IMR-90 (cell line): ENCODE results near the gene PHOSPHO1. TPM values are rescaled to one million over a fixed set of nuclear protein-coding genes. Genes with fewer than 3 reads are reported as not detected.

Source experiments
- ATAC-seq: fragments of 200-7000 bp; cut with Tn5 transposase; 2 replicates; pipeline ENCODE4 v1.9.1; 2020; ENCODE audit warnings: low read depth, mild to moderate bottlenecking, moderate library complexity
- BruUV-seq: library from RNA; stranded (reverse); fragments of 400-500 nt; replicated peaks from 2 replicates; lab custom pipeline; 2021; lab: Mats Ljungman, UMichigan
- CTCF ChIA-PET: fragments of 300-600 bp; formaldehyde crosslinking; extraction: SDS; loops from one replicate; lab custom pipeline; 2021; ENCODE audit warnings: antibody characterized with exemption; lab: Yijun Ruan, JAX
- POLR2A ChIA-PET: fragments of 300-600 bp; sonication (Branson Sonifier 250); formaldehyde crosslinking; loops from one replicate; lab custom pipeline; 2022; ENCODE audit warnings: antibody characterized with exemption; ENCODE audit not compliant: unreplicated experiment; lab: Charles Lee
- DNase-seq: peaks from one replicate; pipeline ENCODE4 v3.0.0; 2013
- H2AFZ ChIP-seq: replicated peaks from 2 replicates; pipeline ENCODE3; 2013; ENCODE audit warnings: low read length, mild to moderate bottlenecking; ENCODE audit not compliant: poor library complexity
- H2AK5ac ChIP-seq: 2 replicates; pipeline ENCODE4 v1.6.1; 2013; ENCODE audit warnings: low read depth, low read length, inconsistent platforms
- H2AK9ac ChIP-seq: replicated peaks from 2 replicates; pipeline ENCODE3; 2013; ENCODE audit warnings: mild to moderate bottlenecking, low read depth, low read length, moderate library complexity; ENCODE audit not compliant: poor library complexity
- H2BK120ac ChIP-seq: 2 replicates; pipeline ENCODE4 v1.6.1; 2013; ENCODE audit warnings: low read depth, low read length, inconsistent platforms
- H2BK15ac ChIP-seq: 3 replicates; pipeline ENCODE4 v1.6.1; 2013; ENCODE audit warnings: low read depth, low read length, inconsistent platforms
- H2BK20ac ChIP-seq: 2 replicates; pipeline ENCODE4 v1.6.1; 2013; ENCODE audit warnings: low read depth, mild to moderate bottlenecking, inconsistent platforms, low read length, moderate library complexity
- H2BK5ac ChIP-seq: 2 replicates; pipeline ENCODE4 v1.6.1; 2013; ENCODE audit warnings: mild to moderate bottlenecking, low read depth, low read length, inconsistent platforms; ENCODE audit not compliant: poor library complexity, severe bottlenecking
- H3K14ac ChIP-seq: replicated peaks from 2 replicates; pipeline ENCODE4 v1.6.1; 2013; ENCODE audit warnings: low read depth, low read length, inconsistent platforms
- H3K18ac ChIP-seq: 2 replicates; pipeline ENCODE4 v1.6.1; 2013; ENCODE audit warnings: low read depth, low read length, control low read depth
- H3K23ac ChIP-seq: 2 replicates; pipeline ENCODE4 v1.6.1; 2013; ENCODE audit warnings: low read depth, low read length, inconsistent platforms
- H3K27ac ChIP-seq: 2 replicates; pipeline ENCODE4 v1.5.1; 2013; ENCODE audit warnings: mild to moderate bottlenecking, control low read depth, low read length; ENCODE audit not compliant: insufficient read depth
- H3K27me3 ChIP-seq: 2 replicates; pipeline ENCODE4 v1.6.1; 2013; ENCODE audit warnings: low read length; ENCODE audit not compliant: control insufficient read depth, insufficient read depth
- H3K36me3 ChIP-seq: 2 replicates; pipeline ENCODE4 v1.6.1; 2013; ENCODE audit warnings: low read length, mixed read lengths; ENCODE audit not compliant: control insufficient read depth, insufficient read depth
- H3K4ac ChIP-seq: 2 replicates; pipeline ENCODE4 v1.6.1; 2013; ENCODE audit warnings: low read depth, low read length, inconsistent platforms
- H3K4me1 ChIP-seq: 2 replicates; pipeline ENCODE4 v1.6.1; 2013; ENCODE audit warnings: low read length, mixed read lengths; ENCODE audit not compliant: control insufficient read depth, insufficient read depth
- H3K4me2 ChIP-seq: 2 replicates; pipeline ENCODE4 v1.6.1; 2013; ENCODE audit warnings: low read depth, mild to moderate bottlenecking, control low read depth, low read length, moderate library complexity
- H3K4me3 ChIP-seq: 2 replicates; pipeline ENCODE4 v1.5.1; 2013; ENCODE audit warnings: low read depth, mild to moderate bottlenecking, control low read depth, low read length, moderate library complexity; ENCODE audit not compliant: insufficient read depth
- H3K56ac ChIP-seq: 2 replicates; pipeline ENCODE4 v1.6.1; 2013; ENCODE audit warnings: low read length, inconsistent platforms; ENCODE audit not compliant: insufficient read depth; ENCODE audit errors: extremely low read depth
- H3K79me1 ChIP-seq, 2 experiments: 2 replicates each; pipeline ENCODE4 v1.6.1; 2013; ENCODE audit warnings: low read length in 2 of 2, inconsistent platforms in 1 of 2, low read depth in 1 of 2
- H3K9ac ChIP-seq: 2 replicates; pipeline ENCODE4 v1.6.1; 2013; ENCODE audit warnings: low read depth, low read length, control low read depth
- H3K9me1 ChIP-seq: 2 replicates; pipeline ENCODE4 v1.6.1; 2013; ENCODE audit warnings: low read length, inconsistent platforms; ENCODE audit not compliant: insufficient read depth
- H3K9me3 ChIP-seq: 2 replicates; pipeline ENCODE4 v1.6.1; 2013; ENCODE audit warnings: low read length; ENCODE audit not compliant: control insufficient read depth, insufficient read depth
- H4K20me1 ChIP-seq: 2 replicates; pipeline ENCODE4 v1.6.1; 2013; ENCODE audit warnings: low read length, inconsistent platforms; ENCODE audit not compliant: insufficient read depth
- H4K5ac ChIP-seq: 2 replicates; pipeline ENCODE4 v1.6.1; 2013; ENCODE audit warnings: mild to moderate bottlenecking, low read depth, low read length, control low read depth
- H4K8ac ChIP-seq, 2 experiments: 2 replicates each; pipeline ENCODE4 v1.6.1; 2013; ENCODE audit warnings: low read depth in 2 of 2, low read length in 2 of 2, control low read depth in 1 of 2, inconsistent platforms in 1 of 2
- H4K91ac ChIP-seq: 2 replicates; pipeline ENCODE4 v1.6.1; 2013; ENCODE audit warnings: low read depth, low read length, inconsistent platforms; ENCODE audit not compliant: insufficient read depth
- BHLHE40 ChIP-seq: fragments of 150-350 bp; IDR thresholded peaks from 2 replicates; pipeline ENCODE4 v1.6.1; 2016; ENCODE audit warnings: mild to moderate bottlenecking, low read depth, low read length
- CEBPB ChIP-seq: IDR thresholded peaks from 2 replicates; pipeline ENCODE4 v1.6.1; 2012; ENCODE audit warnings: low read depth, low read length, improper control_type of control experiment
- CHD1 ChIP-seq: IDR thresholded peaks from 2 replicates; pipeline ENCODE4 v1.6.1; 2012; ENCODE audit warnings: low read depth, low read length, improper control_type of control experiment
- FOS ChIP-seq: fragments of 150-350 bp; IDR thresholded peaks from 2 replicates; pipeline ENCODE4 v1.6.1; 2016; ENCODE audit warnings: low read depth, low read length
- MAFK ChIP-seq: IDR thresholded peaks from 2 replicates; pipeline ENCODE4 v1.6.1; 2012; ENCODE audit warnings: low read depth, low read length, improper control_type of control experiment
- MAZ ChIP-seq: IDR thresholded peaks from 2 replicates; pipeline ENCODE4 v1.6.1; 2012; ENCODE audit warnings: low read depth, mild to moderate bottlenecking, low read length, improper control_type of control experiment, moderate library complexity, borderline replicate concordance
- MXI1 ChIP-seq: IDR thresholded peaks from 2 replicates; pipeline ENCODE4 v1.6.1; 2012; ENCODE audit warnings: low read depth, mild to moderate bottlenecking, low read length, moderate library complexity, borderline replicate concordance
- NFE2L2 ChIP-seq: fragments of 150-350 bp; IDR thresholded peaks from 2 replicates; pipeline ENCODE4 v1.6.1; 2016; ENCODE audit warnings: low read depth, mild to moderate bottlenecking, low read length
- POLR2A ChIP-seq: IDR thresholded peaks from 2 replicates; pipeline ENCODE4 v1.6.1; 2012; ENCODE audit warnings: mild to moderate bottlenecking, low read depth, low read length
- RAD21 ChIP-seq: IDR thresholded peaks from 2 replicates; pipeline ENCODE4 v1.6.1; 2012; ENCODE audit warnings: low read length, improper control_type of control experiment
- RCOR1 ChIP-seq: IDR thresholded peaks from 2 replicates; pipeline ENCODE4 v1.6.1; 2012; ENCODE audit warnings: mild to moderate bottlenecking, low read length, improper control_type of control experiment; ENCODE audit not compliant: insufficient replicate concordance
- RFX5 ChIP-seq: IDR thresholded peaks from 2 replicates; pipeline ENCODE4 v1.8.0; 2012; ENCODE audit warnings: low read depth, mild to moderate bottlenecking, low read length, moderate library complexity
- SMC3 ChIP-seq: fragments of 150-350 bp; IDR thresholded peaks from 2 replicates; pipeline ENCODE4 v1.6.1; 2016; ENCODE audit warnings: low read depth, mild to moderate bottlenecking, antibody characterized with exemption, low read length, moderate library complexity
- WGBS, 2 experiments: methylation state at CpG; one replicate each; pipeline versions ENCODE4 v1.1.5 to v1.1.7; 2013; ENCODE audit warnings: missing lambda C conversion rate in 2 of 2; ENCODE audit not compliant: insufficient read length in 1 of 2; ENCODE audit errors: extremely low coverage in 2 of 2; 5-methylcytosine and 5-hydroxymethylcytosine counted together
- dilution Hi-C: fragments of 300-500 bp; cut with HindIII; formaldehyde crosslinking; loops from one replicate; pipeline ENCODE4 v1.14.3; 2018; ENCODE audit warnings: low sequenced_read_pairs; ENCODE audit not compliant: unreplicated experiment
- in situ Hi-C: fragments of 300-500 bp; cut with MboI; formaldehyde crosslinking; loops from 3 replicates; pipeline ENCODE4 v1.14.3; 2019; ENCODE audit warnings: low sequenced_read_pairs, inconsistent platforms, mixed read lengths
- intact Hi-C: fragments of 100-400 bp; cut with micrococcal nuclease; formaldehyde crosslinking; loops from 2 replicates; pipeline ENCODE4 v1.10.0; 2022
- polyA plus RNA-seq, 3 experiments: library from polyadenylated mRNA; depleted of rRNA; stranded (reverse); fragments of >200 nt; gene quantifications; 2 replicates each; pipeline ENCODE4 v1.2.3, GENCODE V29; 2012; ENCODE audit warnings: low replicate concordance in 1 of 3
- total RNA-seq: library from RNA; depleted of rRNA; stranded (reverse); fragments of >200 nt; gene quantifications from 2 replicates; pipeline ENCODE4 v1.2.3, GENCODE V29; 2012
- TF ChIP-seq, protein P1 (sequence below): fragments of 150-350 bp; IDR thresholded peaks from 2 replicates; pipeline ENCODE4 v1.6.1; 2017; ENCODE audit warnings: mild to moderate bottlenecking, antibody characterized with exemption, low read length, low read depth
- TF ChIP-seq, protein P2 (sequence below): conservative IDR thresholded peaks from 2 replicates; pipeline ENCODE4 v1.5.1; 2012; ENCODE audit warnings: mild to moderate bottlenecking, low read depth, low read length, improper control_type of control experiment
- TF ChIP-seq, protein P3 (sequence below): fragments of 150-350 bp; IDR thresholded peaks from 2 replicates; pipeline ENCODE4 v1.6.1; 2016; ENCODE audit warnings: low read depth, mild to moderate bottlenecking, low read length, moderate library complexity, borderline replicate concordance

Gene PHOSPHO1
- total and polyA plus RNA-seq, 2 of the 4 experiments (the other 2 are of a cell fraction), result under 0.01 to 0.48 TPM

DNA sequence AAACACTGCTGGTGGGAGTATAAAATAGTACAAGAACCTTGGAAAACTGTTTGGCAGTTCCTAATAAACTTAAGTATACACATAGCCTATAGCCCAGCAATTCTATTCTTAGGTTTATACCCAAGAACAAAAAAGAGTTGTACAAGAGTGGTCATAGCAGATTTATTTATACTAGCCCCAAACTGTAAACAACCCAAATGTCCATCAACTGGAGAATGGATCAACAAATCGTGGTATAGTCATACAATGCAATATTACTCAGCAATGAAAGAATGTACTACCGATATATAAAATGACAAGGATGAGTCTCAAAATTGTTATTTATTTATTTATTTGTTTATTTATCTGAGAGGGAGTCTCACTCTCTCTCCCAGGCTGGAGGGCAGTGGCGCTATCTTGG is 43.3 kb downstream of the PHOSPHO1 start:
- no peaks in the 10 kb centered on the region for H3K4me1 ChIP-seq
- no peak overlapping the region for H4K5ac ChIP-seq
- no peak overlapping the region for H2BK15ac ChIP-seq
- H3K56ac ChIP-seq, result no peak overlapping the region
- no peaks in the 10 kb centered on the region for H3K79me1 ChIP-seq
- no peak overlapping the region for H3K18ac ChIP-seq
- no peak overlapping the region for H2AK5ac ChIP-seq
- H4K20me1 ChIP-seq, result no peaks in the 10 kb centered on the region
- intact Hi-C loops, result loop anchor here (10.0 kb wide), 1 partner anchor 122 kb away; no protein-coding TSS in a partner anchor
- TF ChIP-seq FOS (no peak), BHLHE40 (no peak), SMC3 (no peak), POLR2A (no peak), RAD21 (no peak), CHD1 (no peak), MAZ (no peak), NFE2L2 (no peak), RFX5 (no peak), RCOR1 (no peak), MAFK (no peak), MXI1 (no peak), CEBPB (no peak)
- TF ChIP-seq, protein P1, sequence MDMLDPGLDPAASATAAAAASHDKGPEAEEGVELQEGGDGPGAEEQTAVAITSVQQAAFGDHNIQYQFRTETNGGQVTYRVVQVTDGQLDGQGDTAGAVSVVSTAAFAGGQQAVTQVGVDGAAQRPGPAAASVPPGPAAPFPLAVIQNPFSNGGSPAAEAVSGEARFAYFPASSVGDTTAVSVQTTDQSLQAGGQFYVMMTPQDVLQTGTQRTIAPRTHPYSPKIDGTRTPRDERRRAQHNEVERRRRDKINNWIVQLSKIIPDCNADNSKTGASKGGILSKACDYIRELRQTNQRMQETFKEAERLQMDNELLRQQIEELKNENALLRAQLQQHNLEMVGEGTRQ, result no peak
- TF ChIP-seq, protein P2, sequence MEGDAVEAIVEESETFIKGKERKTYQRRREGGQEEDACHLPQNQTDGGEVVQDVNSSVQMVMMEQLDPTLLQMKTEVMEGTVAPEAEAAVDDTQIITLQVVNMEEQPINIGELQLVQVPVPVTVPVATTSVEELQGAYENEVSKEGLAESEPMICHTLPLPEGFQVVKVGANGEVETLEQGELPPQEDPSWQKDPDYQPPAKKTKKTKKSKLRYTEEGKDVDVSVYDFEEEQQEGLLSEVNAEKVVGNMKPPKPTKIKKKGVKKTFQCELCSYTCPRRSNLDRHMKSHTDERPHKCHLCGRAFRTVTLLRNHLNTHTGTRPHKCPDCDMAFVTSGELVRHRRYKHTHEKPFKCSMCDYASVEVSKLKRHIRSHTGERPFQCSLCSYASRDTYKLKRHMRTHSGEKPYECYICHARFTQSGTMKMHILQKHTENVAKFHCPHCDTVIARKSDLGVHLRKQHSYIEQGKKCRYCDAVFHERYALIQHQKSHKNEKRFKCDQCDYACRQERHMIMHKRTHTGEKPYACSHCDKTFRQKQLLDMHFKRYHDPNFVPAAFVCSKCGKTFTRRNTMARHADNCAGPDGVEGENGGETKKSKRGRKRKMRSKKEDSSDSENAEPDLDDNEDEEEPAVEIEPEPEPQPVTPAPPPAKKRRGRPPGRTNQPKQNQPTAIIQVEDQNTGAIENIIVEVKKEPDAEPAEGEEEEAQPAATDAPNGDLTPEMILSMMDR, result no peak
- TF ChIP-seq, protein P3, sequence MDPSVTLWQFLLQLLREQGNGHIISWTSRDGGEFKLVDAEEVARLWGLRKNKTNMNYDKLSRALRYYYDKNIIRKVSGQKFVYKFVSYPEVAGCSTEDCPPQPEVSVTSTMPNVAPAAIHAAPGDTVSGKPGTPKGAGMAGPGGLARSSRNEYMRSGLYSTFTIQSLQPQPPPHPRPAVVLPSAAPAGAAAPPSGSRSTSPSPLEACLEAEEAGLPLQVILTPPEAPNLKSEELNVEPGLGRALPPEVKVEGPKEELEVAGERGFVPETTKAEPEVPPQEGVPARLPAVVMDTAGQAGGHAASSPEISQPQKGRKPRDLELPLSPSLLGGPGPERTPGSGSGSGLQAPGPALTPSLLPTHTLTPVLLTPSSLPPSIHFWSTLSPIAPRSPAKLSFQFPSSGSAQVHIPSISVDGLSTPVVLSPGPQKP, result no peak
- in situ Hi-C loops, result no loop called here
- dilution Hi-C loops, result no loop called here
- H2BK5ac ChIP-seq, result no peak overlapping the region
- H3K4me2 ChIP-seq, result no peak overlapping the region
- H2AK9ac ChIP-seq, result no peak overlapping the region
- WGBS, 2 experiments, result no CpG with 5 or more reads among the region's 3 CpGs
- no peak overlapping the region for H2BK20ac ChIP-seq
- no peak overlapping the region for H3K23ac ChIP-seq
- no peak overlapping the region for H4K8ac ChIP-seq
- no peaks in the 10 kb centered on the region for H3K36me3 ChIP-seq
- peak; percentile 37 for DNase-seq
- no peak overlapping the region for H3K4ac ChIP-seq
- no peak overlapping the region for H4K91ac ChIP-seq
- ChIA-PET POLR2A (no interaction called here), CTCF (no interaction called here)
- ATAC-seq, result peak; percentile 6; the same call in 1 of the 2 replicates
- no peak overlapping the region for H3K14ac ChIP-seq
- BruUV-seq, result no TSS peak
- peaks cover 17% of the 10 kb centered on the region for H3K9me3 ChIP-seq
- no peak overlapping the region for H2BK120ac ChIP-seq
- no peak overlapping the region for H3K27ac ChIP-seq
- H2AFZ ChIP-seq, result no peak overlapping the region
- H3K9ac ChIP-seq, result no peak overlapping the region
- H3K4me3 ChIP-seq, result no peak overlapping the region
- H3K27me3 ChIP-seq, result peaks cover 2% of the 10 kb centered on the region; the same call in 1 of the 2 replicates
- H3K9me1 ChIP-seq, result peaks cover 4% of the 10 kb centered on the region; the same call in 1 of the 2 replicates
